GM12878 (cell line): ENCODE results near the gene SEC62. TPM values are rescaled to one million over a fixed set of nuclear protein-coding genes. Genes with fewer than 3 reads are reported as not detected.
A peak's percentile ranks its signal among the peaks of the same experiment; 100 is the strongest.

Source experiments
- ATAC-seq: fragments of 200-7000 bp; cut with Tn5 transposase; 3 replicates; pipeline ENCODE4 v1.9.1; 2020; ENCODE audit warnings: mild to moderate bottlenecking, moderate library complexity
- BruUV-seq: library from RNA; stranded (reverse); fragments of 400-500 nt; replicated peaks from 2 replicates; lab custom pipeline; 2021; lab: Mats Ljungman, UMichigan
- CTCF ChIA-PET: fragments of 300-600 bp; sonication (Branson Sonifier 250); formaldehyde crosslinking; extraction: SDS; loops from one replicate; lab custom pipeline; 2021; ENCODE audit warnings: inconsistent platforms; lab: Yijun Ruan, JAX
- POLR2A ChIA-PET: fragments of 350-600 bp; formaldehyde crosslinking; extraction: SDS; loops from one replicate; lab custom pipeline; 2021; ENCODE audit warnings: inconsistent platforms; lab: Charles Lee
- RAD21 ChIA-PET: fragments of 300-600 bp; sonication (Branson Sonifier 250); formaldehyde crosslinking; loops from one replicate; lab custom pipeline; 2023; ENCODE audit warnings: antibody characterized with exemption; ENCODE audit not compliant: unreplicated experiment; lab: Charles Lee
- SMC1A ChIA-PET: fragments of 300-600 bp; sonication (Branson Sonifier 250); formaldehyde crosslinking; loops from one replicate; lab custom pipeline; 2023; ENCODE audit not compliant: unreplicated experiment, uncharacterized antibody; lab: Charles Lee
- DNase-seq: peaks from one replicate; pipeline ENCODE4 v3.0.0-alpha.2; 2011; ENCODE audit warnings: low read depth, low spot score
- FAIRE-seq: peaks from 3 replicates; lab custom pipeline; 2011; peaks lifted over from hg19 to GRCh38; lab: Jason Lieb, UNC
- H2AFZ ChIP-seq: 2 replicates; pipeline ENCODE4 v1.6.0; 2011; ENCODE audit warnings: low read depth, low read length, control low read depth; ENCODE audit not compliant: control insufficient read depth
- H3K27ac ChIP-seq: 2 replicates; pipeline ENCODE4 v1.5.1; 2011; ENCODE audit warnings: control low read depth; ENCODE audit not compliant: control insufficient read depth, insufficient read depth
- H3K27me3 ChIP-seq, 2 experiments: replicated peaks in 1 of 2; 2 replicates each; pipeline versions ENCODE4 v1.6.0 to v1.6.1; 2011; ENCODE audit warnings: low read length in 1 of 2; ENCODE audit not compliant: control insufficient read depth in 2 of 2, insufficient read depth in 2 of 2
- H3K36me3 ChIP-seq, 2 experiments: 2 replicates each; pipeline ENCODE4 v1.5.1; 2011; ENCODE audit warnings: low read length in 1 of 2; ENCODE audit not compliant: control insufficient read depth in 2 of 2, insufficient read depth in 2 of 2
- H3K4me1 ChIP-seq: 2 replicates; pipeline ENCODE4 v1.6.1; 2011; ENCODE audit warnings: mild to moderate bottlenecking, low read length, moderate library complexity, mixed read lengths; ENCODE audit not compliant: control insufficient read depth, insufficient read depth
- H3K4me2 ChIP-seq: 2 replicates; pipeline ENCODE4 v1.6.0; 2011; ENCODE audit warnings: control low read depth; ENCODE audit not compliant: control insufficient read depth, insufficient read depth
- H3K4me3 ChIP-seq: fragments of 200-600 bp; sonication (generic); 2 replicates; pipeline ENCODE4 v1.5.1; 2016
- H3K79me2 ChIP-seq: 2 replicates; pipeline ENCODE4 v1.6.0; 2011; ENCODE audit warnings: low read length; ENCODE audit not compliant: control insufficient read depth, insufficient read depth
- H3K9ac ChIP-seq: 2 replicates; pipeline ENCODE4 v1.8.0; 2011; ENCODE audit warnings: low read length, control low read depth, mixed read lengths; ENCODE audit not compliant: control insufficient read depth, insufficient read depth
- H3K9me3 ChIP-seq: replicated peaks from 3 replicates; pipeline ENCODE4 v1.5.1; 2011; ENCODE audit warnings: mild to moderate bottlenecking, low read length; ENCODE audit not compliant: control insufficient read depth, insufficient read depth
- H4K20me1 ChIP-seq: 2 replicates; pipeline ENCODE4 v1.6.0; 2011; ENCODE audit not compliant: control insufficient read depth, insufficient read depth
- ATF7 ChIP-seq: fragments of 450-650 bp; IDR thresholded peaks from 2 replicates; pipeline ENCODE4 v1.6.1; 2016; ENCODE audit warnings: low read depth, mild to moderate bottlenecking
- GATAD2B ChIP-seq: fragments of 450-650 bp; conservative IDR thresholded peaks from 2 replicates; pipeline ENCODE4 v1.6.1; 2017; ENCODE audit warnings: low read depth, mild to moderate bottlenecking, moderate library complexity
- LARP7 ChIP-seq: fragments of 450-650 bp; IDR thresholded peaks from 2 replicates; pipeline ENCODE4 v1.6.1; 2017; ENCODE audit warnings: mild to moderate bottlenecking
- NFYB ChIP-seq: IDR thresholded peaks from 2 replicates; pipeline ENCODE4 v1.6.1; 2011; ENCODE audit warnings: low read depth, mild to moderate bottlenecking, low read length, improper control_type of control experiment, moderate library complexity; ENCODE audit not compliant: insufficient read depth
- RAD21 ChIP-seq: IDR thresholded peaks from 2 replicates; pipeline ENCODE4 v1.6.1; 2011; ENCODE audit warnings: mild to moderate bottlenecking, low read depth, low read length, moderate library complexity; ENCODE audit not compliant: insufficient read depth
- STAT3 ChIP-seq: IDR thresholded peaks from 2 replicates; pipeline ENCODE4 v1.6.1; 2011; ENCODE audit warnings: low read depth, low read length, improper control_type of control experiment
- WRNIP1 ChIP-seq: IDR thresholded peaks from 2 replicates; pipeline ENCODE4 v1.6.1; 2011; ENCODE audit warnings: low read depth, low read length, improper control_type of control experiment, borderline replicate concordance
- WGBS: methylation state at CpG from one replicate; pipeline ENCODE4 v1.1.6; 2016; ENCODE audit warnings: low lambda C conversion rate; ENCODE audit not compliant: insufficient replicate concordance, insufficient coverage; ENCODE audit errors: missing lambda C conversion rate; 5-methylcytosine and 5-hydroxymethylcytosine counted together
- in situ Hi-C: fragments of 300-500 bp; cut with MboI; formaldehyde crosslinking; loops from 9 replicates; pipeline ENCODE4 v1.14.3; 2018; ENCODE audit warnings: mixed read lengths
- intact Hi-C: fragments of 100-400 bp; cut with micrococcal nuclease; formaldehyde crosslinking; loops from one replicate; pipeline ENCODE4 v1.14.2; 2022; ENCODE audit not compliant: unreplicated experiment
- polyA plus RNA-seq, 11 experiments: library from polyadenylated mRNA; depleted of rRNA in 4 of 11; unstranded in 6 of 11; stranded (reverse) in 5 of 11; fragments of >200 nt; fragmentation: Nextera tagmentation in 4 of 11; fragmentation: Illumina TruSeq in 1 of 11; extraction: Ambion mirVana in 4 of 11; extraction: Trizol in 1 of 11; gene quantifications; 1 replicate in 1 of 11; 2 replicates in 10 of 11; pipeline versions ENCODE4 v1.2.1 to v1.2.3, GENCODE V29; 2011 to 2016; ENCODE audit warnings: inconsistent platforms in 2 of 11, missing spikeins in 2 of 11, low read depth in 1 of 11
- total RNA-seq, 4 experiments: library from RNA; depleted of rRNA in 3 of 4; stranded (reverse); fragments of >200 nt in 3 of 4; fragmentation: Illumina TruSeq in 1 of 4; extraction: Trizol in 1 of 4; gene quantifications; 2 replicates each; pipeline versions ENCODE4 v1.2.1 to v1.2.3, GENCODE V29; 2013 to 2021
- TF ChIP-seq, protein P1 (sequence below): IDR thresholded peaks from 2 replicates; pipeline ENCODE4 v1.6.1; 2011; ENCODE audit warnings: borderline replicate concordance, low read depth, mild to moderate bottlenecking, moderate library complexity, mixed read lengths, low read length; ENCODE audit not compliant: insufficient read depth; ENCODE audit errors: extremely low read length

The SEC62 gene
- total and polyA plus RNA-seq, 10 of the 15 experiments (the other 5 are each of a cell fraction or from before 2014, with no cell fraction given): 25.6 to 270 (median 94.8) TPM

DNA sequence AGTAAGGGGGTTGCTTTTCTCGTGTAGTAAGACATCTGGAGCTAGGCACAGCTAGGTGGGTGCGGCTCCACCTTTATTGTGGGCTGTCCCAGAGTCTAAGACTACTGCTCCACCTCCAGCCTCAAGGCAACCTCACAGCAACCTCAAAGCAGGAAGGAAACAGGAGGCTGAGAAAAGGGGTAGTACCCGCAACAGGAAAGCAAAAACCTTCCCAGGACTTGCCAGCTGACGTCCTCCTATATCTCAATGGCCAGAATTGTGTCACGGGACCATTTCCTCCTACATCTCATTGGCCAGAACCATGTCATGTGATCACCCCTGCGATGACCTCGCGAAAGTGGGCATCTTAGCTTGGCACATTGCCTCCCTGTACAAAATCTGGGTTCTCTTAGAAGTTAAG lies 66.9 kb downstream of the SEC62 start:
- CTCF ChIA-PET: interaction anchor here (3.8 kb wide), 1 partner anchor 20 kb away, joined by 21 read pairs; no protein-coding TSS in a partner anchor
- Histone ChIP-seq H3K27ac (no peak overlapping the region), H3K4me1 (peaks cover 3% of the 10 kb centered on the region; the same call in 1 of the 2 replicates), H3K4me3 (no peak overlapping the region), H2AFZ (no peak overlapping the region), H3K27me3 (no peaks in the 10 kb centered on the region), H4K20me1 (no peaks in the 10 kb centered on the region), H3K9me3 (no peaks in the 10 kb centered on the region), H3K4me2 (0 out of 2 replicates have a peak overlapping the region, but pooled peaks have one; percentile 7), H3K79me2 (peaks cover 10% of the 10 kb centered on the region), H3K9ac (no peak overlapping the region), H3K36me3 (no peaks in the 10 kb centered on the region)
- ATAC-seq (no peak), DNase-seq (no peak), FAIRE-seq (no peak)
- 47% methylated on average over 8 of the region's 8 CpGs for WGBS
- SMC1A ChIA-PET: no interaction called here
- intact Hi-C loops: no loop called here
- TF ChIP-seq NFYB: peak; percentile 81
- TF ChIP-seq GATAD2B: no peak
- TF ChIP-seq WRNIP1: no peak
- TF ChIP-seq RAD21: no peak
- TF ChIP-seq LARP7: no peak
- TF ChIP-seq ATF7: no peak
- TF ChIP-seq STAT3: no peak
- TF ChIP-seq, protein P1, sequence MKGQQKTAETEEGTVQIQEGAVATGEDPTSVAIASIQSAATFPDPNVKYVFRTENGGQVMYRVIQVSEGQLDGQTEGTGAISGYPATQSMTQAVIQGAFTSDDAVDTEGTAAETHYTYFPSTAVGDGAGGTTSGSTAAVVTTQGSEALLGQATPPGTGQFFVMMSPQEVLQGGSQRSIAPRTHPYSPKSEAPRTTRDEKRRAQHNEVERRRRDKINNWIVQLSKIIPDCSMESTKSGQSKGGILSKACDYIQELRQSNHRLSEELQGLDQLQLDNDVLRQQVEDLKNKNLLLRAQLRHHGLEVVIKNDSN: peak; percentile 57
- no TSS peak for BruUV-seq
- RAD21 ChIA-PET: interaction anchor here (1.0 kb wide), 1 partner anchor 21 kb away, joined by 3 read pairs; no protein-coding TSS in a partner anchor
- POLR2A ChIA-PET: no interaction called here
- in situ Hi-C loops: loop anchor here (25.0 kb wide), 1 partner anchor 896 kb away; no protein-coding TSS in a partner anchor
